AG10803 (cell line): ENCODE data around the gene KL.

Experiments used
- DNase-seq: peaks from one replicate; pipeline ENCODE4 v3.0.0; 2010; ENCODE audit warnings: low read depth
- H3K4me3 ChIP-seq: 2 replicates; pipeline ENCODE4 v1.5.1; 2011; ENCODE audit warnings: mild to moderate bottlenecking, low read length, control low read depth
- TF ChIP-seq, protein P1 (sequence below): conservative IDR thresholded peaks from 2 replicates; pipeline ENCODE4 v1.5.1; 2011; ENCODE audit warnings: mild to moderate bottlenecking, low read length, control low read depth, inconsistent platforms

Gene KL

DNA sequence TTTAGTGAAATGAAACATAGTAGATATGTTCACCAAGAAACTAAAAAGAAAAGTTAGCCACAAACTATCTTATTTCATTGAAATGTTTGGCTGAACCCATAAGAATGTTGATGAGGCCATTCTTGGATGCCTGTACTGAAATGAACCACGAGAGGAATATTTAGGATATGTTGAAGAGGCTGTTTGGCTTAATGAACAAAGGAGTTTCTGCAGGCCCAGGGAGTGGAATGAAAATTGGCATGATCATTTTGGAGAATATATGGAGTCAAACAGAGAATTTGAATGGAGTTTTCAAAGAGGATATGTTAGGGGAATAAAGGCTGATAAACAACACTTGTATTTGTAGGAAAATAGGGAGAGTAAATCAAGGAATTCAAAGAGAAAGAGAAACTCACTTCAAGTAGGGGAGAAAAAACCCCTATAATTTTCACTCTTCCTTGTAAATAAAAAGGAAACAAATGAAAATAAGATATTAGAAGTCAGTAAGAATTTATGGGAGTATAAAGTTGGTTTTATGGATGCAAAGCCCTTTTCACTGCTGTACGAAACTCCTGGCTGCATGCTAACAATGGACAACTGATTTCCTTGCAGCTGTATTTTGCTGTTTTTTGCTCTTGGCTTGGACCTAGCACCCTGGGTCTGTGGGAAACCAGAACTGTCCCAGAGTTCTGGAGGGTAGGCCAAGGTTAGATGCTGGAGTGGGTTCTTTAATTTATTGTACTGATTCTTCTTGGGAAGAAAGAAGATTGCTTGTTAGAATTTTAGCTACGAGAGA is 36.5 kb downstream of the KL start:
- TF ChIP-seq, protein P1, sequence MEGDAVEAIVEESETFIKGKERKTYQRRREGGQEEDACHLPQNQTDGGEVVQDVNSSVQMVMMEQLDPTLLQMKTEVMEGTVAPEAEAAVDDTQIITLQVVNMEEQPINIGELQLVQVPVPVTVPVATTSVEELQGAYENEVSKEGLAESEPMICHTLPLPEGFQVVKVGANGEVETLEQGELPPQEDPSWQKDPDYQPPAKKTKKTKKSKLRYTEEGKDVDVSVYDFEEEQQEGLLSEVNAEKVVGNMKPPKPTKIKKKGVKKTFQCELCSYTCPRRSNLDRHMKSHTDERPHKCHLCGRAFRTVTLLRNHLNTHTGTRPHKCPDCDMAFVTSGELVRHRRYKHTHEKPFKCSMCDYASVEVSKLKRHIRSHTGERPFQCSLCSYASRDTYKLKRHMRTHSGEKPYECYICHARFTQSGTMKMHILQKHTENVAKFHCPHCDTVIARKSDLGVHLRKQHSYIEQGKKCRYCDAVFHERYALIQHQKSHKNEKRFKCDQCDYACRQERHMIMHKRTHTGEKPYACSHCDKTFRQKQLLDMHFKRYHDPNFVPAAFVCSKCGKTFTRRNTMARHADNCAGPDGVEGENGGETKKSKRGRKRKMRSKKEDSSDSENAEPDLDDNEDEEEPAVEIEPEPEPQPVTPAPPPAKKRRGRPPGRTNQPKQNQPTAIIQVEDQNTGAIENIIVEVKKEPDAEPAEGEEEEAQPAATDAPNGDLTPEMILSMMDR: no peak
- H3K4me3 ChIP-seq: no peak overlapping the region
- peak; percentile 79 for DNase-seq

DNA sequence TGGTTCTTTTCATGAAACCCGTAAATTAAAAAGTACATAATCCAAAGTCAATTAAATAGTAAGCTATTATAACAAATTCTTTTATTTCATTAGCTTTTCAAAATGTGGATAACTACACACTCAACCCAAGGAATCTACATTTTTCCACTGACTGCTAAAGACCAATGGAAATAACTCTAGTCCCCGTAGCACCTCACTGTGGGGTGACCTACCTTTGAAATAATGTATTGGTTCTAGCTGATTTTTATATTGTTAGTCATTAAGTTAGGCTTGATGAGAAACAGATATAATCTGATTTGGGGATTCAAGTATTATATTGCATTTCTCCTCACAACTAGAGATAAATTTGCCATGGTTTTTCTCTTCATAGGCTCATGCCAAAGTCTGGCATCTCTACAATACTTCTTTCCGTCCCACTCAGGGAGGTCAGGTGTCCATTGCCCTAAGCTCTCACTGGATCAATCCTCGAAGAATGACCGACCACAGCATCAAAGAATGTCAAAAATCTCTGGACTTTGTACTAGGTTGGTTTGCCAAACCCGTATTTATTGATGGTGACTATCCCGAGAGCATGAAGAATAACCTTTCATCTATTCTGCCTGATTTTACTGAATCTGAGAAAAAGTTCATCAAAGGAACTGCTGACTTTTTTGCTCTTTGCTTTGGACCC is 37.3 kb downstream of the KL start:
- no peak overlapping the region for H3K4me3 ChIP-seq
- TF ChIP-seq, protein P1: no peak
- DNase-seq: peak; percentile 57

DNA sequence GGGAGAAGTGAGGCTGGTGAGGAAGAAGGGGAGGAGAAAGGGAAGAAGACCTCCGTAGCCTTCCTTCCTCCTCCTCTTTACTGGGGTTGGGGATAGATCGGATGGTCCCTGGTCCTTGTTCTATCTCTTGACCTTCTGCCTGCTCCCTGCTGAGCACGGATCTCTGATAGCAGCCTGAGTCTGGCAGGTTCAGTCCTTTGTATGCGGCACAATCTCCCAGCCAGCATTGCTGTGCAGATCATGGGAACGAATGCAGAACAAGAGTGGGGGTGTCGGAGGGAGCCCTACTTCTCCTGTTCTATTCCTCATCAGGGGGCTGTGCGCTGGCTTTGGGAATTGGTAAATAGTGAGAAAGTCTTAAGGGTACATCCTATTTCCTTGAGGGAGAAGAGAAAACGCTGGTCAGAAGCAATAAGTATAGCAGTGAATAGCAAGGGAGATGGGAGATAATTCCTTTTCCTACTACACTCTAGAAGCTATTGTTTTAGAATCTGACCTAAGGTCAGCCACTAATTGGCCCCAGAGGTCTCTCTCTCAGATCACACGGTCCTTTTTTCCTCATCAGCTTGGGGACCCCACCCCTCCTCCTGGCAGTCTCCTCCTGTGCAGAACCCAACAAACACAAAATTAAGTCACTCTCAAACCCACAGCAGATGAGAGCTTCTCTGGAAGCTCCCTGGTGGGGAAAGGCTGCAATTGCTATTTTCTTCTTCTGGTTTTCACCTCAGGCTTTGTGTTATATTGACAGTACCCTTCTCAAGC is 41.0 kb downstream of the KL start:
- TF ChIP-seq, protein P1: peak; percentile 57
- peak; percentile 15 for DNase-seq

DNA sequence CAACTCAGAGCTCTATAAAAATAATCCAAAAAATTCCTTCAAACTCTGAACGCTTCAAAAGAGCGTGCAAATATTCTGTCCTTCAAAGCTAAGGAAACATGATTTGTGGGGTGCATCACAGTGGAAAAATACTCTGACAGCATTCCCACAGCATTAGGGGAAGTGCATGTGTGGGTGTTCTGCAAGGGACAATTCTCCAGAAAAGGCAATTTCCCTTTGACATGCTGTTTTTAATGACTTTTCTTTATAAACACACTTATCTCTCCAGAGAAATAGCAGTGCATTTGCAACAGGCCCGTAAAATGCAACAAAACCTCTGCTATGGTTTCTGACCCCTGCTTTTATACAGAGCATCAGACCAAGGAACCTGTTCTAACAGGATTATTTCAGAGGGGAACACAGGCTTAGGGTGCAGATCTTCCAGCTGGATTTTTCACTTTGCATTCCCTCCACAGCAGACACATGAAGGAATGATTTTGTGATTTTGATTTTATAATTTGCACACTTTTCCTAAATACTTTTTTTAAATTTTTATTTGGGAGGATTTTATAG is 42.6 kb downstream of the KL start:
- no peak overlapping the region for H3K4me3 ChIP-seq
- TF ChIP-seq, protein P1: no peak
- DNase-seq: no peak

More for the DNA sequence above, 41.0 kb downstream of the KL start:
- H3K4me3 ChIP-seq: no peak overlapping the region

DNA sequence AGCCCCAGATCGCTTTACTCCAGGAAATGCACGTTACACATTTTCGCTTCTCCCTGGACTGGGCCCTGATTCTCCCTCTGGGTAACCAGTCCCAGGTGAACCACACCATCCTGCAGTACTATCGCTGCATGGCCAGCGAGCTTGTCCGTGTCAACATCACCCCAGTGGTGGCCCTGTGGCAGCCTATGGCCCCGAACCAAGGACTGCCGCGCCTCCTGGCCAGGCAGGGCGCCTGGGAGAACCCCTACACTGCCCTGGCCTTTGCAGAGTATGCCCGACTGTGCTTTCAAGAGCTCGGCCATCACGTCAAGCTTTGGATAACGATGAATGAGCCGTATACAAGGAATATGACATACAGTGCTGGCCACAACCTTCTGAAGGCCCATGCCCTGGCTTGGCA is 44.6 kb downstream of the KL start:
- no peak overlapping the region for H3K4me3 ChIP-seq
- TF ChIP-seq, protein P1: no peak
- no peak for DNase-seq

DNA sequence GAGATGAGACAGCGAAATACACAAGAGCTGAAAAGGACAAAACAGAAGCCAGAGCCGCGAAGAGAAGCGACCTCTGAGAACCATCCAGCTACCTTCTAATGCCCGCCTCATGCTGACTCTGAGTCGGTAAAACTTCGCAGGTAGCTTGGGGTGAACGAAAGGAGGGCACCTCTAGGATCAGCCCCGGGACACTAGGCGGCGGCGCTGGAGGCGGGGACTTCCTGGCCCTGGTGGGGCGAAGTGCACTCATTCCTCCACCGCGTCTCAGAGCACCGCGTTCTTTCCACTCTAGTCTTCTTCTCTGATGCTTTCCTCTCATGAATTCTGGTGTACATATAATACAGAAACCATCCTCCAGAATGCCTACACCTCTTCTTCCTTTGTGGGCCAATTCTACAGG is 50.1 kb downstream of the KL start:
- no peak overlapping the region for H3K4me3 ChIP-seq
- TF ChIP-seq, protein P1: no peak
- DNase-seq: no peak
